GM12875 (cell line): ENCODE measurements around the gene CAPN9.

Experiments used
- H3K4me3 ChIP-seq: one replicate; pipeline ENCODE4 v1.5.1; 2011; ENCODE audit warnings: low read depth, low read length, control low read depth
- CTCF ChIP-seq: IDR thresholded peaks from 2 replicates; pipeline ENCODE4 v1.5.1; 2011; ENCODE audit warnings: low read depth, mild to moderate bottlenecking, control low read depth, inconsistent platforms, low read length, moderate library complexity, borderline replicate concordance; ENCODE audit not compliant: insufficient read depth

The CAPN9 gene

GRCh38 chr1:230796626-230797025, 49.4 kb downstream of the CAPN9 start:
- TF ChIP-seq CTCF: no peak

GRCh38 chr1:230797376-230797920, 50.3 kb downstream of the CAPN9 start:
- H3K4me3 ChIP-seq: no peak overlapping the region
- no peak for TF ChIP-seq CTCF

More at GRCh38 chr1:230796626-230797025, 49.4 kb downstream of the CAPN9 start:
- no peak overlapping the region for H3K4me3 ChIP-seq

GRCh38 chr1:230797942-230798365, 50.8 kb downstream of the CAPN9 start:
- TF ChIP-seq CTCF: peak; percentile 25; the same call in 1 of the 2 replicates
- H3K4me3 ChIP-seq: no peak overlapping the region

- H3K4me3 ChIP-seq: no peak overlapping the region
- no peak for TF ChIP-seq CTCF
Measured at GRCh38 chr1:230798491-230798890, 51.3 kb downstream of the CAPN9 start.

- TF ChIP-seq CTCF: no peak
- H3K4me3 ChIP-seq: no peak overlapping the region
Measured at GRCh38 chr1:230800891-230801840, 54.0 kb downstream of the CAPN9 start.

- TF ChIP-seq CTCF: no peak
- H3K4me3 ChIP-seq: no peak overlapping the region
Measured at GRCh38 chr1:230804396-230804795, 57.2 kb downstream of the CAPN9 start.
